Muscle layer of duodenum (tissue), 2 donors: ENCODE results near the gene SHISA2.

Source experiments
- H3K27ac ChIP-seq: one replicate; pipeline ENCODE4 v1.7.0; 2013; ENCODE audit warnings: mild to moderate bottlenecking, low read length
- H3K27me3 ChIP-seq: one replicate; pipeline ENCODE4 v1.7.0; 2013; ENCODE audit warnings: low read depth, mild to moderate bottlenecking, control low read depth, low read length
- H3K36me3 ChIP-seq, 2 donors: one replicate each; pipeline ENCODE4 v1.7.0; 2013; ENCODE audit warnings: low read length in 2 of 2, control low read depth in 1 of 2, mild to moderate bottlenecking in 1 of 2; ENCODE audit not compliant: insufficient read depth in 2 of 2, control insufficient read depth in 1 of 2
- H3K4me1 ChIP-seq, 2 donors: one replicate each; pipeline ENCODE4 v1.7.0; 2013; ENCODE audit warnings: low read length in 2 of 2, mild to moderate bottlenecking in 2 of 2, control low read depth in 1 of 2, moderate library complexity in 1 of 2; ENCODE audit not compliant: insufficient read depth in 2 of 2, control insufficient read depth in 1 of 2
- H3K4me3 ChIP-seq, 2 donors: one replicate each; pipeline ENCODE4 v1.7.0; 2013; ENCODE audit warnings: low read length in 2 of 2, low read depth in 1 of 2, mild to moderate bottlenecking in 1 of 2
- H3K9me3 ChIP-seq, 2 donors: one replicate each; pipeline ENCODE4 v1.7.0; 2013; ENCODE audit warnings: low read length in 2 of 2, control low read depth in 1 of 2, mild to moderate bottlenecking in 1 of 2; ENCODE audit not compliant: control insufficient read depth in 1 of 2
- donor health status: healthy.

The SHISA2 gene

GRCh38 chr13:26062853-26063444, 11.1 kb upstream of the SHISA2 start:
- H3K4me1 ChIP-seq: no peaks in the 10 kb centered on the region
- H3K27ac ChIP-seq: no peak overlapping the region
- H3K9me3 ChIP-seq: no peaks in the 10 kb centered on the region

GRCh38 chr13:26061947-26062346, 10.1 kb upstream of the SHISA2 start:
- Histone ChIP-seq H3K4me3 (no peak overlapping the region), H3K27ac (no peak overlapping the region), H3K36me3 (no peaks in the 10 kb centered on the region), H3K27me3 (no peaks in the 10 kb centered on the region), H3K4me1 (no peaks in the 10 kb centered on the region), H3K9me3 (no peaks in the 10 kb centered on the region)

More at GRCh38 chr13:26062853-26063444, 11.1 kb upstream of the SHISA2 start:
- H3K27me3 ChIP-seq: no peaks in the 10 kb centered on the region
- H3K4me3 ChIP-seq: no peak overlapping the region
- H3K36me3 ChIP-seq: no peaks in the 10 kb centered on the region

DNA sequence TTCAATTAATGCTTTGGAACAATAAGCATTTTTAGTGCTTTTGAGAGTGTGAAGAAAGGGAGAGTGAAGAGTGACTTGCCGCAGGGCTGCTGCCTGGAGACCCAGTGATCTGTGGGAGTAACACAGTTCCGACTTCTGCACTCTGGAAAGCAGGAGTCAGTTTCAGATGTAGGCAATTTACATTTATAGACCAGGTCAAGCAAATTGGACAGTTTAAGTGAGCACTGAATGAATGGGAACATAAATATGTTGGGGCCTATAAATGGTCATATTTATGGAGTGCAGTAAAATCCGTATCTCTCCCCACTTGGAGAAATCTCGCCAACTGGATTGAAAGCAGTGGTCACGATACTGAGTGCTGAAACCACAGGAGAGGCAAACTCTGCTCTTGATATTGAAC, 9.4 kb upstream of the SHISA2 start:
- Histone ChIP-seq H3K9me3 (no peaks in the 10 kb centered on the region), H3K4me3 (no peak overlapping the region), H3K36me3 (no peaks in the 10 kb centered on the region), H3K27me3 (no peaks in the 10 kb centered on the region), H3K4me1 (no peaks in the 10 kb centered on the region), H3K27ac (no peak overlapping the region)

DNA sequence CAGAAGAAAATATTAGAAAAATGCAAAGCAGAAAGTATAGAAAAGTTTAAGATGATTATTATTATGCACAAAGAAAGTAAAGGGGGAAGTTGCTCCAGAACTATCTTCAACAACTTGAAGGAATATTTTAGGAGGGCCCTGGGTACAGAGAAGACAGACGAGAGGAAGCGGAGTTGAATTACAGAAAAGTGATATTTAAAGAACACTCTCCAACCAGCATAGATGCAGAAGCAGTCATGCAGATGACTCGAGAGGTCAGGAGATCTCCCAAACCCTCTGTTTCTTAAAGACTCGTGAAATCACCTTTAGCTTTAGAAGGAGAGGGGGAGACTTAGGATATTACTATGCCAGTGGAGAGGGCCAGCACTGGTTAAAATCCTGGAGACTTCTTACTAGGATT, 8.5 kb upstream of the SHISA2 start:
- Histone ChIP-seq H3K27me3 (no peaks in the 10 kb centered on the region), H3K9me3 (no peaks in the 10 kb centered on the region), H3K27ac (no peak overlapping the region), H3K36me3 (no peaks in the 10 kb centered on the region), H3K4me1 (no peaks in the 10 kb centered on the region), H3K4me3 (no peak overlapping the region)

GRCh38 chr13:26058704-26059103, 6.9 kb upstream of the SHISA2 start:
- Histone ChIP-seq H3K9me3 (no peaks in the 10 kb centered on the region), H3K4me1 (no peaks in the 10 kb centered on the region), H3K27ac (no peak overlapping the region), H3K4me3 (no peak overlapping the region), H3K36me3 (no peaks in the 10 kb centered on the region), H3K27me3 (no peaks in the 10 kb centered on the region)

DNA sequence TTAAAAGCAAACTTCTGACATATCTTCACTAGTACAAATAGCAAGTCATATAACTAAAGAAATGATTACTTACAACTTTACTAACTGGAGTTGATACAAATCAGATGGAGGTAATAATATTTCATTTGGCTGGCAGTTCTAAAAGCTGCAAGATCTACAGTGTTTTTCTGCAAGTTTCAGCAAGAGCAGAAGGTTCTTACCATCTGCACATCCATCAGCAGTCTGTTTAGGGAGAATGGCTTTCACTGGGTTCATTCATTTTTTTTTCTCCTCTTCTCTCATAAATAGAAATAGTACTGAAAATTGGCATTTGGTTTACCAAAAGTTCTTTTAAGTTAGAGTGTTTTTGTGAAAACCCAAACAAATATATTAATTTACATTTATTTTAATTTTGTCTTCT, 3.1 kb upstream of the SHISA2 start:
- Histone ChIP-seq H3K27ac (no peak overlapping the region), H3K36me3 (no peaks in the 10 kb centered on the region), H3K4me1 (peaks cover 0 to 23% of the 10 kb centered on the region in 2 donors), H3K27me3 (peaks cover 11% of the 10 kb centered on the region), H3K9me3 (no peaks in the 10 kb centered on the region), H3K4me3 (no peak overlapping the region)

DNA sequence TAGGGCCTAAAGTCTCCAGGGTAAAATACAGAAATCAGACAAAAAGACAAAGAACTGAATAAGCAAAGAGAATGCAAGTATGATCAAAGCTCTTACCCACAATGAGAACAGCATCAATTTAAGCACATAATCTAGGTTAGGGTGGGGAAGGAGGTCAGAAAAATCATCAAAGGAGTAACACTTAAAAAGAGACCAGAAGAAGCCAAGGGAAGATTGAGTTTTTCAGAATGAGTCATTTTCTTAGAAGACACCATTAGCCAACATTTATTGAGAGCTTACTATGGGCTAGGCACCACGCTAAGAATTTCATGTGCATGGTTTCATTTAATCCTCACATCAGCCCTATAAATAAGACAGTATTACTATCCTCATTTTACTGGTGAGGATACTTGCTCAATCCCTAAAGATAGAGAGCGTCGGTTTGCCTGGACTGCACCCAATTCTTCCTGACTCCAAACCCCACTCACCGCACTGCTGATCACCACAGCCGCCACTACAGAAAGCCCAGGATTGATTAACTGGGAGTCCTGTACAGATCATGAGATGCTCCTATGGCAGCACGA, 1.7 kb upstream of the SHISA2 start:
- Histone ChIP-seq H3K27ac (no peak overlapping the region), H3K36me3 (no peaks in the 10 kb centered on the region), H3K9me3 (no peaks in the 10 kb centered on the region), H3K4me3 (no peak overlapping the region), H3K27me3 (peaks cover 25% of the 10 kb centered on the region), H3K4me1 (peaks cover 0 to 31% of the 10 kb centered on the region in 2 donors)

GRCh38 chr13:26052337-26052736, 521 bp upstream of the SHISA2 start:
- Histone ChIP-seq H3K4me3 (peak overlapping the region; percentile 38 to 67), H3K36me3 (no peaks in the 10 kb centered on the region), H3K9me3 (no peaks in the 10 kb centered on the region), H3K27ac (no peak overlapping the region), H3K4me1 (peaks cover 0 to 31% of the 10 kb centered on the region in 2 donors), H3K27me3 (peaks cover 27% of the 10 kb centered on the region)

GRCh38 chr13:26051231-26051656, 572 bp downstream of the SHISA2 start:
- Histone ChIP-seq H3K4me1 (peaks cover 0 to 31% of the 10 kb centered on the region in 2 donors), H3K27ac (no peak overlapping the region), H3K9me3 (no peaks in the 10 kb centered on the region), H3K4me3 (peak overlapping the region in 1 of 2 donors; percentile 67), H3K27me3 (peaks cover 27% of the 10 kb centered on the region), H3K36me3 (no peaks in the 10 kb centered on the region)

GRCh38 chr13:26050568-26051230, 1.1 kb downstream of the SHISA2 start:
- Histone ChIP-seq H3K27ac (no peak overlapping the region), H3K36me3 (no peaks in the 10 kb centered on the region), H3K9me3 (no peaks in the 10 kb centered on the region), H3K4me3 (peak overlapping the region in 1 of 2 donors; percentile 67), H3K27me3 (peaks cover 27% of the 10 kb centered on the region), H3K4me1 (peaks cover 0 to 31% of the 10 kb centered on the region in 2 donors)

GRCh38 chr13:26048741-26049140, 3.1 kb downstream of the SHISA2 start:
- H3K4me3 ChIP-seq: no peak overlapping the region
- peaks cover 0 to 31% of the 10 kb centered on the region in 2 donors for H3K4me1 ChIP-seq
- peaks cover 27% of the 10 kb centered on the region for H3K27me3 ChIP-seq
- H3K27ac ChIP-seq: no peak overlapping the region
- H3K36me3 ChIP-seq: no peaks in the 10 kb centered on the region
- H3K9me3 ChIP-seq: no peaks in the 10 kb centered on the region
